GM23248 (cell line): ENCODE measurements around the gene WWC1.

Source experiments
- EZH2 ChIP-seq: fragments of 200-600 bp; sonication (generic); IDR thresholded peaks from 2 replicates; pipeline ENCODE4 v1.6.1; 2018; ENCODE audit warnings: antibody characterized with exemption, mild to moderate bottlenecking; ENCODE audit not compliant: insufficient read depth, poor library complexity, severe bottlenecking
- EZH2phosphoT487 ChIP-seq: fragments of 200-600 bp; sonication (generic); IDR thresholded peaks from 2 replicates; pipeline ENCODE4 v1.6.1; 2018; ENCODE audit warnings: antibody characterized with exemption, moderate library complexity, mild to moderate bottlenecking, low read depth; ENCODE audit not compliant: insufficient read depth

- TF ChIP-seq EZH2 (no peak), EZH2phosphoT487 (no peak)
Observed at GRCh38 chr5:168432903-168433302, 141.5 kb downstream of the WWC1 start.
